ENCODE measurements around the gene NDUFS8. TPM values are rescaled to one million over a fixed set of nuclear protein-coding genes. Genes with fewer than 3 reads are reported as not detected.

NDUFS8 gene
- total RNA-seq, 1 experiment from 2014 or later, result 167 TPM

DNA sequence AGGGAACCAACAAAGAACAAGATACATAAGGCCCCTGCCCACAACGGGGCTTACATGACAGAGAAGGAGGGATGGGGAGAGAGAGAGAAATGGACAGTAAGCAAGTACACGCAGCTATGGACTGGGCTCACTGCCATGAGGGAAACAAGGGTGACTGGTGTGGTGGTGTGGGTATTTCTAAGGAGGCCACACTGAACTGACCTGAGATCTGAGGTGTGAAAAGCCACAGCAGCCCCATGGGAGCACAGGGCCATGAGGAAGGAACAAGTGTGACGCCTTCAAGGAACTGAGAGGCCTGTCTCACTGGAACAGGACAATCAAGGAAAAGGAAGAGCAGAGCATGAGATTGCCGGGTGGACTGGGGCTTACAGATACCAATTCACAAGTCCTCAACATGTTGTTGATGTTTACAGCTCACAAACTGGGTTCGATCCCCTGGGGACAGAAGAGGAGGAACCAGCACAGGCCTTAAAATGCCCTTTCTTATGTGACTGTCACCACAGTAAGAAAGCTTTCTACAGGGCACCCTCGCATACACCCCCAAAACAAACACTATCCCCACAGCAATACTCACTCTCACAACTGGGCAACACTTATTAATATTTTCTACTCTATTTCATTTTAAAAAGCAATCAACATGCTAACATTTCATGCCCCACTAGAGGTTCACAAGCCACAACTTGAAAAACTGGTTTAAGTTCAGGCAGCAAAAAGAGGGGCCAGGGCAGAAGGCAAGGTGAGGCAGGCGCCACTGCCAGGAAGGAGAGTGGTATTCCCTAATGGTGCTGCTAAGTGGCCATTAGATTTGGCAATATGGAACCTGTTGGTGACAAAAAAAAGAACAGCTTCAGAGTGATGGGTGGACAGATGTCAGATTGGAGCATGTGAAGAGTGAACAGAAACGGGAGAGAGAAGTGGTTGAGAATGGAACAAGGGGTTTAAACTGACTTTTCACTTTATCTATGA, 47.4 kb downstream of the NDUFS8 start:
- no peak for DNase-seq (ENCODE audit: low spot score)

DNA sequence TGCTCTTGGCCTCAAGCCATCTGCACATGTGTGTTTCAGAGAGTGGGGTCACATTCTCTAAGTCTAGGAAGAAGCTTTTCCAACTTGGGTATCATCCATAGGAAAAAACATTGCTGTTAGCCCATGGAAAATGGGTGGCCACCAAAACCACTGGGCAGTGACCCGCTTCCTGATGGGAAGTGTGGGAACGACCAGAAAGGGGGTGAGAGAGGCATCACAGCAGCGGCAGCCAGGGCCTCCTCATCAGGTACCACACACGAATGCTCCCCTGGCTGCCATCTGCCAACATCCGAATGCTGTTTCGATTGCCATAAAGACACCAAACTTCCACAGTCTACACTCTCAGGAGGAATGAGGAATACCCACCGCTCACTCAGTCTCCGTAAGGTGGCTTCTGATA, 50.4 kb downstream of the NDUFS8 start:
- no peak for DNase-seq (ENCODE audit: low spot score)

DNA sequence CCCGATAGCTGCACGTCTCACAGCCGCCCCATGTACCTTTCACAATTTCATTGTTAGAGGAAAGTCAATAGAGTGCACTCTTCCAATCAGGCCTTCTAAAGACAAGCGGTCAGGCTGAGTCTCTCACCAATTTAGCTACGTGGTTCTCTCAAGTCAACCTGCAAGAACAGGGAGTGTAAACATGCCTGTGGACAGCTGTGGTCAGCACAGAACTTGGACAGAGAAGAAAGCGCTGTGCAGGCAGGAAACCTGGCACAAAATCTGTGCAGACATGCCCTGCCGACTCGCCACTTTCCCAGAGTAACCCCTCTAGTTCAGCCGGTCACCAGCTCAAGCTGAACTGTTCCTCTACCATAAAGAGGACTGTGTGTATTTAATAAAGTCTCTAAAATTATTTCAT, 51.2 kb downstream of the NDUFS8 start:
- no peak for DNase-seq (ENCODE audit: low spot score)

DNA sequence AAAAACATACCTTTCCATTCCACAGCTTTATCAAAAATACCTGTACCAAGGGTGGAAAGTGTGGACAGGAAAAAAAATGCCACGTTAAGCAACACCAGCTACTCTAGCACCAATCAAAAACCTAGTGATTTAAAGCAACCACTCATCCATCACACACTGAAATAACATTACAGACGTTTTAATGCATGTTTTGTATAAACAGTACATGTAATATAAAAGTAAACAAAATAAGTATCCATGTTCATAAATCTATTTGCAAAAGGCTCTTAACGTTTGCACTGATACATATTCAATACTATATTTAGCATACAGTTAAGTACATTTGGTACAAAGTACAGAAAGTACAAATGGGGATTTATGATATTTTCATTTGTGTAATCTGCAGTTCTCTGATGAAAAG, 52.0 kb downstream of the NDUFS8 start:
- DNase-seq (ENCODE audit: low spot score), result no peak

DNA sequence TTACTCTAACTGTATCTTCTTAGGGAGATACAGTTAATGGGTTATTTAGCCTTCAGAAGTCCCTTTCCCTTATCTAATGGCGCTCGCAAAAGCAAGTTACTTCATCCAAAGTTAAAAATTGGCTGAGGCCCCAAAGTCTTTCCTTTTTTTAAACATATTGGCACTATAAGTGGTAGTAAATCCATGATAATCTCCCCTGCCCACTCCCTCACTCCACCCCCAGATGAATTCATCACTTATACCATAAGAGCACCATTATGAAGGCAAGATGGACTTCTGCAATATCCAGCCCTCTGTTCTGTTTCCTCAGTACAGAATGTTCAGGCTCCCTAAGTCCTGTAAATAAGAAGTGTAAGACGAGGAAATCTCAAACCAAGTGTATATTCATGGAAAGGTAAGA, 53.0 kb downstream of the NDUFS8 start:
- DNase-seq (ENCODE audit: low spot score), result no peak

Other genes starting within 250 kb of the NDUFS8 start
- gene UNC93B1, start 26.6 kb upstream of the NDUFS8 start, total RNA-seq (2014; rRNA removed; shearing (Covaris generic)), result 28.0 and 28.7 TPM in 2 replicates
- 17.0 and 19.9 TPM in 2 replicates for gene ALDH3B1, start 20.4 kb upstream of the NDUFS8 start, total RNA-seq (2014; rRNA removed; shearing (Covaris generic))
- gene TCIRG1, start 8.3 kb downstream of the NDUFS8 start, total RNA-seq (2014; rRNA removed; shearing (Covaris generic)), result 12.5 and 13.1 TPM in 2 replicates
- gene CHKA, start 90.7 kb downstream of the NDUFS8 start, total RNA-seq (2014; rRNA removed; shearing (Covaris generic)), result 9.4 and 9.8 TPM in 2 replicates
- gene KMT5B, start 182.6 kb downstream of the NDUFS8 start, total RNA-seq (2014; rRNA removed; shearing (Covaris generic)), result 9.0 and 12.4 TPM in 2 replicates
- gene C11orf24, start 241.3 kb downstream of the NDUFS8 start, total RNA-seq (2014; rRNA removed; shearing (Covaris generic)), result 61.7 and 62.5 TPM in 2 replicates